HG02852 (cell line): ENCODE results near the gene SERPINE1.
"Not testable (repeated sequence)": the region's sequence is repeated elsewhere in the genome, so short reads cannot be mapped to it uniquely, and the experiment has no call there.

ENCODE experiments used
- ATAC-seq: cut with Tn5 transposase; IDR thresholded peaks from one replicate; pipeline ENCODE4 v1.9.1; 2021; ENCODE audit warnings: mild to moderate bottlenecking, moderate library complexity; ENCODE audit not compliant: unreplicated experiment

The SERPINE1 gene

GRCh38 chr7:101100858-101101847, 25.8 kb upstream of the SERPINE1 start:
- no peak for ATAC-seq

- no peak for ATAC-seq
Measured at GRCh38 chr7:101102026-101102425, 24.9 kb upstream of the SERPINE1 start.

DNA sequence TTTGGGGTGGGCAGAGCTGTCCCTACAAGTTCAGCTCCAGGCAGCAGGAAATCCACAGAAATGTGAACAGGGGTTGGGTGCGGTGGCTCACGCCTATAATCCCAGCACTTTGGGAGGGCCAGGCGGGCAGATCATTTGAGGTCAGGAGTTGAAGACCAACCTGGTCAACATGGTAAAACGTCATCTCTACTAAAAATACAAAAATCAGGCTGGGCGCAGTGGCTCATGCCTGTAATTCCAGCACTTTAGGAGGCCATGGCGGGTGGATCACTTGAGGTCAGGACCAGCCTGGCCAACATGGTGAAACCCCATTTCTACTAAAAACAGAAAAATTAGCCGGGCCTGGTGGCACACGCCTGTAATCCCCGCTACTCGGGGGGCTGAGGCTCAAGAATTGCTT, 23.2 kb upstream of the SERPINE1 start:
- ATAC-seq = not testable (repeated sequence)

DNA sequence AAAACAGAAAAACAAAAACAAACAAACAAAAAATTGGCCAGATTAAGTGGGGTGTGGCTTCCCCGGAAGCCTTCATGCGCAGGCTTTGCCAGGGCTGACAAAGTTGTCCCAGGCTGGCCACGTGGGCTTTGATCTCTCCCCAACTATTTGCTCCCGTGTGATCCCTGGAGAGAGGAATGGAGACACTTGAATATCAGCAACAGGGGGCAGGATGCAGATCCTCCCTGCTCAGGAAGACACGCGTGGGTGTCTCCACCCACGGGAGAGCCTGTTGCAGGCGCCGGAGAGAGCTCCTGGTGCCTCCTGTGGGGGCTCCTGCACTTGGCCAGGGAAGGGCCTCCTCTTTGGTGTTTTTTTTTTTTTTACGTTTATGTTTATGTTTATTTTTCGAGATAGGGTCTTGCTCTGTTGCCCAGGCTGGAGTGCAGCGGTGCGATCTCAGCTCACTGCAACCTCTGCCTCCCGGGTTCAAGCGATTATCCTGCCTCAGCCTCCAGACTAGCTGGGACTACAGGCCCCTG, 22.7 kb upstream of the SERPINE1 start:
- ATAC-seq = no peak

DNA sequence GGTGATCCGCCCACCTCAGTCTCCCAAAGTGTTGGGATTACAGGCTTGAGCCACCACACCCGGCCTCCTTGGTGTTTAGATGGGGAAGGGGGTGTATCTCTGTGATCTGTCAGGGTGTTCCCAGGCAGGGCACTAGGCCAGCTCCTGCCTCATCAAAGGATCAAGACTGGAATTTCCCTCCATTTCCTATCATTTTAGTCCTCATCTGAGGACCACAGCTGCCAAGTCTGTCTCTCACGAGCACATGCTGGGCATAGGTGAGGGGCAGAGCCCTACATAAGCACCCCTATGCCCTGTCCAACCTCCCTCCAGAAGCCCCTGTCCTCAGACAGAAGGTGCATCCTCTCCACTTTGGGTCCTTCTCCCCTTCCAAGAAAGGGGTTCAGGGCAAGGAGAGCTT, 22.1 kb upstream of the SERPINE1 start:
- ATAC-seq = no peak

DNA sequence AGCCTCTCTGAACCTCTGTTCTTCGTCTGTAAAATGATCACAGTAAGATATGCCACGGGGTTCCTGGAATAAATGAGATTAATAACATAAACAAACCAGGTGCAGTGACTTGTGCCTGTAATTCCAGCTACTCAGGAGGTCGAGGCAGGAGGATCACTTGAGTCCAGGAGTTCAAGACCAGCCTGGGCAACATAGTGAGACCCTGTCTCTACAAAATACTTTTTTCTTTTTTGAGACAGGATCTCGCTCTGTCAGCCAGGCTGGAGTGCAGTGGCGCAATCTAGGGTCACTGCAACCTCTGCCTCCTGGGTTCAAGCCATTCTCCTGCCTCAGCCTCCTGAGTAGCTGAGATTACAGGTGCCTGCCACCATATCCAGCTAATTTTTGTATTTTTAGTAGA, 21.7 kb upstream of the SERPINE1 start:
- not testable (repeated sequence) for ATAC-seq

DNA sequence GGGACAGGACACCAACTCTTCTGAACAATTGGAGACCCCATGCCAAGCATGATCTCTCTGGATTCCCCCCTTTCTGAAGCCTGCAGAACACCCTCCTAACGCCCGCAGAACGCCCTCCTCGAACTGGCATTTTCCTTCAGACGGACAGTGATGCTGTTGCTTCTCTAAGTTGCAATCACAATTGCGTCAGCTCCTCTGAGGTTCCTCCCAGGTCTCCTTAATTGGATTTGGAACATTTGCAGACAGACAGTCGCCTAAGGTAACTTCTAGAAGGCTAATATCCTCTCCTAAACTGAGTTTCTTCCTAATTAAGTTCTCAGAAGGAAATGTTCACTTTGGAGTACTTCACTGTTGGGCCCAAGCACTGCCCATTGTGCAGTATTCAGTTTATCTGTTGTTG, 20.5 kb upstream of the SERPINE1 start:
- ATAC-seq = no peak

DNA sequence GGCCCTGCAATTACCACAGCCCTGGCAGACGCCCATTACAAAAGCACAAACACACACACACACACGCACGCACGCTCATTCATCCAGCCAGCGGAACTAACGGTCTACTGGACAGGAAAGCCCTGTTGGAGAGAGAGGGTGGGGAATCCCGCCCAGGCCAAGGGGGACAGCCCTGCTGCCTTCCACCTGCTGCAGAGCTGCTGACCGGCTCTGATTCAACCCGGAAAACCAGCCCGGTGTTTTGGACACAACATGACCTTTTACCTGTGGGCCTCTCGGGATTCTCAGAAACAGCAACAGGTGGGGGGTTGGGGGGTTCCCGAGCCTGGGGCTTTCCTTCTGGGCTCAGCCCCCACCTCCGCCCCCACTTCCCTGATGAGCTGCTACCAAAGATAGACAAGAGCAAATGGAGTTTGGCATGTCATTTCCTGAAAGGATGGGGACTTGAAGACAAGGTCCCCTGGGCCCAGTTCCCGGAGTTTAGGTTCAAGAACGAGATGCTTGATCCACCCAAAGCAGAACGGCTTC, 18.5 kb upstream of the SERPINE1 start:
- no peak for ATAC-seq

DNA sequence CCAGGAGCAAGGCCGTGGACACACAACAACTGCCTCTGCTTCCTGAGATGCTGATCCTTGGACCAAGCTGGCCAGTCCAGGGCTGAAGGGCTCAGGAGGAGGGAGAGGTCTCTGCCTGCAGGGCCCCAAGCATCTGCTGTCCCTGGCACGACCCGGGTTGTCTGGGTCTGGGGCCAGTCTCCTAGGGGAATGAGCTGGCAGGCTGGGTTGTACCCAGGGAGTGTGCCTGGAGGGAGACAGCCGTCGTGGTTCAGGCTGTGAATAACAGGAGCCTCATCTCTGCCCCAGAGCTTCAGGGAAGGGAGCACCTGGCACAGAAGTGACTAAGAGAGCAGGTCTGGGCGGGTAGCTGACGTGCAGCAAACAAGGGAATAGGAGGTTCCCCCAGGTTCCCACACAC, 17.9 kb upstream of the SERPINE1 start:
- no peak for ATAC-seq

DNA sequence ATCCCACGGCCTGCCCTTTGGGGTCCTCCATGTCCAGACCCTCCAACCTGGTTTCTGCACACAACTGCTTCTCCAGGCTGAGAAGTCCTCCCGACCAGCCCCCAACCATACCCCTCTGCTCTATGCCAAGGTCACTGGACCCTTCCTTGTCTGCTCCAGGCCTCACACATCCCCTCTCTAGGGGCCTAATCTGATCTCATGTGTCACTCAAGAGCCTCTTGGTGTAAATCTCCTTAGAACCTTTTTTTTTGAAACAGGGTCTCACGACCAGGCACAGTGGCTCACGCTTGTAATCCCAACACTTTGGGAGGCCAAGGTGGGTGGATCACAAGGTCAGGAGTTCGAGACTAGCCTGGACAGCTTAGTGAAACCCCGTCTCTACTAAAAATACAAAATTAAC, 17.5 kb upstream of the SERPINE1 start:
- no peak for ATAC-seq

- ATAC-seq = no peak
Measured at GRCh38 chr7:101111261-101111660, 15.6 kb upstream of the SERPINE1 start.

GRCh38 chr7:101112233-101112632, 14.7 kb upstream of the SERPINE1 start:
- no peak for ATAC-seq

DNA sequence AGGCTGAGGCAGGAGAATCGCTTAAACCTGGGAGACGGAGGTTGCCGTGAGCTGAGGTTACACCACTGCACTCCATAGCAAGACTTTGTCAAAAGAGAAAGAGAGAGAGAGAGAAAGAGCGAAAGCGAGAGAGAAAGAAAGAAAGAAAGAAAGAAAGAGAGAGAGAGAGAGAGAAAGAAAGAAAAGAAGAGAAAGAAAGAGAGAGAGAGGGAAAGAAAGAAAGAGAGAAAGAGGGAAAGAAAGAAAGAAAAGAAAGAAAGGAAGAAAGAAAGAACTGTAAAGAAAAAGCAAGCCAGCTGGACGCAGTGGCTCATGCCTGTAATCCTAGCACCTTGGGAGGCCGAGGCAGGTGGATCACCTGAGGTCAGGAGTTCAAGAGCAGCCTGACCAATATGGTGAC, 13.8 kb upstream of the SERPINE1 start:
- ATAC-seq = not testable (repeated sequence)

DNA sequence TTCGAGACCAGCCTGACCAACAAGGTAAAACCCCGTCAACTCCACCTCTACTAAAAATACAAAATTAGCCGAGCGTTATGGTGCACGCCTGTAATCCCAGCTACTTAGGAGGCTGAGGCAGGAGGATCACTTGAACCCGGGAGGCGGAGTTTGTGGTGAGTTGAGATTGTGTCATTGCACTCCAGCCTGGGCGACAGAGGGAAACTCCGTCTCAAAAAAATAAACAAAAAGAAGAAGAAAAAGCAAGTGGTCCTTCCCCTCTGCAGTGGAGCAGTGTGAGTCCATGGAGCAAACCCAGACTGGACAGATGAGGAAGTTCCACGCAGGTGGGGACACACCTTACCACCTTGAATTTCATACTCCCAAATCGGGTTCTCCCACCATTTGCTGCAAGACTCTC, 13.1 kb upstream of the SERPINE1 start:
- ATAC-seq = no peak

DNA sequence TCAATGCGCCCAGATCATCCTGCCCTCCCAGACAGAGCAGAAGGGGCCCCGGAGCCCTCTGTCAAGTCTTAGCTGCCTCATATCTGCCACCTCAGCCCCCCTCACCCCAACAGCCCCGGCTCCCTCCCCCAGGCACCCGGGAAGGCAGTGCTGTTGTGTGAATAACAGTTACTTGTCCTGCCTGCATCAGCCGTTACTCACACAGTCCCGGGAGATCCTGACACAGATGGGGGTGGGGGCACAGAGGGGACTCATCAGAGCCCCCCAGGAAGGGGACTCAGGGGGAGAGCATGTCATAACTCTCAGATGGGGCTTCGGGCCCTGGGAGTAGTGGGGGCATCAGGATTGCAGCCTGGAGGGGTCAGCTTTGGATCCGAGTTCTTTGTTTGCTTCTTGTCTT, 12.4 kb upstream of the SERPINE1 start:
- no peak for ATAC-seq

DNA sequence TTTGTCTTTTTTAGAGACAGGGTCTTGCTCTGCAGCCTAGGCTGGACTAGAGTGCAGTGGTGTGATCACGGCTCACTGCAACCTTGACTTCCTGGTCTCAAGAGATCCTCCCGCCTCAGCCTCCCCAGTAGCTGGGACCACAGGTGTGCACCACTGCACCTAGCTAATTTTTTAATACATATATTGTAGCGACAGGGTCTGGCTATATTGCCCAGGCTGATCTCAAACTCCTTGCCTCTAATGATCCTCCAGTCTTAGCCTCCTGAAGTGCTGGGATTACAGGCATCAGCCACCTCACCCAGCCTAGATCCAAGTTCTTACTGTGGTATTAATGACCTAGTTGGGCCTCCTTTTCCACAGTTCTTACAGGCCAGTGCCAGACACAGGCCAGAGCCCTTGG, 11.7 kb upstream of the SERPINE1 start:
- no peak for ATAC-seq

DNA sequence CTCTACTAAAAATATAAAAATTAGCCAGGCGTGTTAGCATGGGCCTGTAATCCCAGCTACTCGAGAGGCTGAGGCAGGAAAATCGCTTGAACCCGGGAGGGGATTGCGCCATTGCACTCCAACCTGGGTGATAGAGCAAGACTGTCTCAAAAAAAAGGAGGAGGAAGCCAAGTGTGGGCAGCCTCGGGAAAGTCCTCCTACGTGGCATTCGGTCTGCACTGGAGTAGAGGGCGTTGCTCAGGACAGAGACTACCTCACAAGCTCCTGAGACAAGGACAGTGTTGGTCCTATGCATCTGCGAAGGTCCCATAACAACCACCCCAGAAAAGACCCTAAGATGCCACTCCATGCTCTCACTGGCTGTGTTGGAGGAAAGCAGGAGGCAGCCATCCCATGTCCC, 10.0 kb upstream of the SERPINE1 start:
- ATAC-seq = no peak

DNA sequence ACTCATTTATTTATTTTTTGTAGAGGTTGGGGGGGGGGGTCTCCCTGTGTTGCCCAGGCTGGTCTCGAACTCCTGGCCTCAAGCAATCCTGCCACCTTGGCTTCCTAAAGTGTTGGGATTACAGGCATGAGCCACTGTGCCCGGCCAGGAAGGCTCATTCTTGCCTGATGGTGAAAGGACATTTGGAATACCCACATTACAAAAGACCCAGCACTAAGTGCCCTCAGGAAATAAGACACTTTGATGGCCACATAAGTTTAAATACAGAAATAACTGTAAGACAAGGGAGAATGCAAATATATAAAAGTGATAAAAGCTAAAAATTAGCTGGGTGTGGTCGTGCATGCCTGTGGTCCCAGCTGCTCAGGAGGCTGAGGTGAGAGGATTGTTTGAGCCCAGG, 8.0 kb upstream of the SERPINE1 start:
- no peak for ATAC-seq

- ATAC-seq = no peak
Measured at GRCh38 chr7:101119876-101120275, 7.0 kb upstream of the SERPINE1 start.

DNA sequence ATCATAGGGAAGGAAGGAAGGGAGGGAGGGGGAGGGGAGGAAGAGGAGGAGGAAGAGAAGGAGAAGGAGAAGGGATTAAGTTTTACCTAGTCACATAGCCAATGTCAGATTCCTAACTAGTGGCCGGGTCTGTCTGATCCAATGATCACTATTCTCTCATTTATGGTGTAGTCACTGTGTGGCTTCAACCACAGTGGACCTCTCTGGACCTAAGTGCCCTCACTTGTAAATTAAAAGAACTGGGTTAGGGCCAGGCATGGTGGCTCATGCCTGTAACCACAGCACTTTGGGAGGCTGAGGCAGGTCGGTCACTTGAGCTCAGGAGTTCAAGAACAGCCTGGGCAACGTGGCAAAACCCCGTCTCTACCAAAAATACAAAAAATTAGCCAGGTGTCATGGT, 6.6 kb upstream of the SERPINE1 start:
- no peak for ATAC-seq

GRCh38 chr7:101121631-101121990, 5.3 kb upstream of the SERPINE1 start:
- not testable (repeated sequence) for ATAC-seq
